HFFc6 (cell line): Measurements from ENCODE around the gene SP140L. TPM values are rescaled to one million over a fixed set of nuclear protein-coding genes. Genes with fewer than 3 reads are reported as not detected.
"Not testable (repeated sequence)": the region's sequence is repeated elsewhere in the genome, so short reads cannot be mapped to it uniquely, and the experiment has no call there.

Source experiments
- DNase-seq: peaks from one replicate; pipeline ENCODE4 v3.0.0-alpha.2; 2018
- H3K27ac Mint-ChIP-seq: 2 replicates; pipeline ENCODE4 v1.8.0; 2020; ENCODE audit warnings: mild to moderate bottlenecking, mixed read lengths
- H3K27me3 Mint-ChIP-seq: 2 replicates; pipeline ENCODE4 v1.8.0; 2021; ENCODE audit warnings: mild to moderate bottlenecking, moderate library complexity, mixed read lengths; ENCODE audit not compliant: insufficient read depth
- H3K36me3 Mint-ChIP-seq: 2 replicates; pipeline ENCODE4 v1.8.0; 2021; ENCODE audit warnings: low read depth, mixed read lengths
- H3K4me1 Mint-ChIP-seq: 2 replicates; pipeline ENCODE4 v1.8.0; 2020; ENCODE audit warnings: low read depth, mixed read lengths
- H3K4me3 Mint-ChIP-seq: 2 replicates; pipeline ENCODE4 v1.8.0; 2020; ENCODE audit warnings: mild to moderate bottlenecking, moderate library complexity, mixed read lengths
- H3K9me3 Mint-ChIP-seq: 2 replicates; pipeline ENCODE4 v1.8.0; 2020; ENCODE audit warnings: mild to moderate bottlenecking, mixed read lengths
- total RNA-seq, 6 experiments: library from RNA; stranded (reverse); fragmentation: NEBNext Ultra II Directional; extraction: Animal tissue kit (Norgen Biotek cat#: 25700); gene quantifications; 2 replicates in 1 of 6; 3 replicates in 5 of 6; pipeline ENCODE4 v1.2.3, GENCODE V29; 2021
- TF ChIP-seq, protein P1 (sequence below): fragments of 200-600 bp; sonication (generic); IDR thresholded peaks from 2 replicates; pipeline ENCODE4 v1.5.0; 2021; ENCODE audit warnings: antibody characterized with exemption, mild to moderate bottlenecking

SP140L gene
- total RNA-seq, 6 experiments from 2014 or later = 18.4 to 23.9 (median 19.6) TPM

DNA sequence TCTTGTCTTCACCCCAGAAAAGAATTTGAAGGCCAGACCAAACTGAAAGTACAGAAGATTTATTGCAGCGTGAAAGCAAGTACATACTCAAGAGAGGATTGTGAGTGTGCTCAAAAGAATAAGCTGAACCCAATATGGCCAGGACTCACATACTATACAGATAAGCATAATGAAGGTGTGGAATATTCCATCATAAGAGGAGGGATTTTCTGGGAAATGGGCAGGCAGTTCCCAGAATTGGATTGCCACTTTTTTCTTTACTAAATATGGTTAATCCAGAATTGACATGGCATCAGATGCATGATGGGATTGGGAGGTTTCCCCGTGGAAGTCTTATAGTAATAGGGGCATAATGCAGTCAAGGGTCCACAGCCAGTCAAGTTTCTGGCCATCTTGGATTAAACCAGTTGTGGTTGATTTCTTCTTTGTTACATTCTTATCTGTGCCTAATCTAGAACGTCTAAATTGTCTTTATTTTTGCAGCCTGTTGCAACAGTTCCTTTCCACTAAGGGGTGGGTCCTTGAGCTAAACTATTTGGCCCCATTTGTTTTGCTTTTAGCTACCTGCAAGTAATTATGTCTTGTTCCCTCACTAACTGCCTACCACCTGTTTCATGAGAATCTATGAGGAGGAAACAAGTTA is 9.0 kb downstream of the SP140L start:
- Mint-ChIP-seq H3K4me3 (no peak overlapping the region), H3K4me1 (peaks cover 27% of the 10 kb centered on the region), H3K36me3 (peaks cover 50% of the 10 kb centered on the region), H3K27ac (no peak overlapping the region), H3K27me3 (no peaks in the 10 kb centered on the region), H3K9me3 (no peaks in the 10 kb centered on the region)
- TF ChIP-seq, protein P1, sequence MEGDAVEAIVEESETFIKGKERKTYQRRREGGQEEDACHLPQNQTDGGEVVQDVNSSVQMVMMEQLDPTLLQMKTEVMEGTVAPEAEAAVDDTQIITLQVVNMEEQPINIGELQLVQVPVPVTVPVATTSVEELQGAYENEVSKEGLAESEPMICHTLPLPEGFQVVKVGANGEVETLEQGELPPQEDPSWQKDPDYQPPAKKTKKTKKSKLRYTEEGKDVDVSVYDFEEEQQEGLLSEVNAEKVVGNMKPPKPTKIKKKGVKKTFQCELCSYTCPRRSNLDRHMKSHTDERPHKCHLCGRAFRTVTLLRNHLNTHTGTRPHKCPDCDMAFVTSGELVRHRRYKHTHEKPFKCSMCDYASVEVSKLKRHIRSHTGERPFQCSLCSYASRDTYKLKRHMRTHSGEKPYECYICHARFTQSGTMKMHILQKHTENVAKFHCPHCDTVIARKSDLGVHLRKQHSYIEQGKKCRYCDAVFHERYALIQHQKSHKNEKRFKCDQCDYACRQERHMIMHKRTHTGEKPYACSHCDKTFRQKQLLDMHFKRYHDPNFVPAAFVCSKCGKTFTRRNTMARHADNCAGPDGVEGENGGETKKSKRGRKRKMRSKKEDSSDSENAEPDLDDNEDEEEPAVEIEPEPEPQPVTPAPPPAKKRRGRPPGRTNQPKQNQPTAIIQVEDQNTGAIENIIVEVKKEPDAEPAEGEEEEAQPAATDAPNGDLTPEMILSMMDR = no peak
- no peak for DNase-seq

DNA sequence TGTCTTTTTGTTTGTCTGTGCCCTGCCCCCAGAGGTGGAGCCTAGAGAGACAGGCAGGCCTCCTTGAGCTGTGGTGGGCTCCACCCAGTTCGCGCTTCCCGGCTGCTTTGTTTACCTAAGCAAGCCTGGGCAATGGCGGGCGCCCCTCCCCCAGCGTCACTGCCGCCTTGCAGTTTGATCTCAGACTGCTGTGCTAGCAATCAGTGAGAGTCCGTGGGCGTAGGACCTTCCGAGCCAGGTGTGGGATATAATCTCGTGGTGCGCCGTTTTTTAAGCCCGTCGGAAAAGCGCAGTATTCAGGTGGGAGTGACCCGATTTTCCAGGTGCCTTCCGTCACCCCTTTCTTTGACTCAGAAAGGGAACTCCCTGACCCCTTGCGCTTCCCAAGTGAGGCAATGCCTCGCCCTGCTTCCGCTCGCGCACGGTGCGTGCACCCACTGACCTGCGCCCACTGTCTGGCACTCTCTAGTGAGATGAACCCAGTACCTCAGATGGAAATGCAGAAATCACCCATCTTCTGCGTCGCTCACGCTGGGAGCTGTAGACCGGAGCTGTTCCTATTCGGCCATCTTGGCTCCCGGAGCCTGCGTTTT is 15.0 kb downstream of the SP140L start:
- not testable (repeated sequence) for H3K27me3 Mint-ChIP-seq, DNase-seq, H3K4me3 Mint-ChIP-seq, H3K27ac Mint-ChIP-seq, H3K9me3 Mint-ChIP-seq
- H3K36me3 Mint-ChIP-seq = peaks cover 30% of the 10 kb centered on the region
- H3K4me1 Mint-ChIP-seq = peaks cover 38% of the 10 kb centered on the region

GRCh38 chr2:230343041-230343624 is 16.1 kb downstream of the SP140L start:
- DNase-seq, H3K9me3 Mint-ChIP-seq, H3K4me3 Mint-ChIP-seq, H3K27ac Mint-ChIP-seq, H3K27me3 Mint-ChIP-seq: not testable (repeated sequence)
- Mint-ChIP-seq H3K36me3 (peaks cover 32% of the 10 kb centered on the region), H3K4me1 (peaks cover 46% of the 10 kb centered on the region)

GRCh38 chr2:230343747-230344146 is 16.8 kb downstream of the SP140L start:
- Mint-ChIP-seq H3K4me3 (no peak overlapping the region), H3K4me1 (peaks cover 51% of the 10 kb centered on the region), H3K36me3 (peaks cover 32% of the 10 kb centered on the region), H3K9me3 (peaks cover 9% of the 10 kb centered on the region), H3K27ac (peak overlapping the region; percentile 54), H3K27me3 (no peaks in the 10 kb centered on the region)
- TF ChIP-seq, protein P1 = no peak
- peak; percentile 56 for DNase-seq

- Mint-ChIP-seq H3K27me3 (no peaks in the 10 kb centered on the region), H3K9me3 (peaks cover 9% of the 10 kb centered on the region), H3K36me3 (peaks cover 32% of the 10 kb centered on the region), H3K4me3 (no peak overlapping the region; the same call in 1 of the 2 replicates), H3K27ac (no peak overlapping the region), H3K4me1 (peaks cover 51% of the 10 kb centered on the region)
- DNase-seq = no peak
- TF ChIP-seq, protein P1 = no peak
These were observed 19.5 kb downstream of the SP140L start for GRCh38 chr2:230346465-230346864.

DNA sequence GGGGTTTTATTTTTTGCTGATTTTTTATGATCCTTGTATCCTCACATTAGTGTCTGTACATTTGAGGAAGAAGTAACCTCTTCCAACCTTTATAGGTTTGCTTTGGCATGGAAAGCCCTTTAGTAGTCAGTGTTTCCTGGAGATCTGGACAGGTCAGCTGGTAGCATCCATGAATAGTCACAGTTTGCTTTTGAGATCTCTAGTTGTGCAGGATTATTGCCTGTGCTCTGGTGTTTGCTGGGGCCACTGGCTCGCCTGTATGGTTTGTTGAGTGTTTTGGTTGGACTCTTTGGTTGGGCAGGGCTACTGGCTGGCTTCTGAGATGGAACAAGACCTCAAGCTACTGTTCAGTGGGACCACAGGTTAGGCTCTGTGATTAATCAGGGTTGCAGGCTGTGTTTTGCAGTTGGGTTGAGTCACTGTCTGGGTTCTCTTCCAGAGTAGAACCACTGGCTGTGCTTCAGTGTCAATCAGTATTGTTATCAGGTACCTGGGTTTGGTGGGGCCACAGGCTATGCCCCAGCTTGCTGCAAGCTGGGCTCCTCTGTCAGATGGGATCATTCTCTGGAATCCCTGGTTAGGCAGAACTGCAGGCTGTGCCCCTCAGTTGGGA is 20.0 kb downstream of the SP140L start:
- Mint-ChIP-seq H3K27ac (no peak overlapping the region), H3K36me3 (peaks cover 32% of the 10 kb centered on the region), H3K4me3 (no peak overlapping the region), H3K27me3 (no peaks in the 10 kb centered on the region), H3K9me3 (peaks cover 9% of the 10 kb centered on the region), H3K4me1 (peaks cover 51% of the 10 kb centered on the region)
- TF ChIP-seq, protein P1 = no peak
- no peak for DNase-seq
